ENCODE measurements around the gene PDHA2. TPM values are rescaled to one million over a fixed set of nuclear protein-coding genes. Genes with fewer than 3 reads are reported as not detected.

PDHA2 gene
- total and polyA plus RNA-seq, 2 of the 8 experiments (the other 6 are each of a cell fraction or from before 2014, with no cell fraction given) = not detected

DNA sequence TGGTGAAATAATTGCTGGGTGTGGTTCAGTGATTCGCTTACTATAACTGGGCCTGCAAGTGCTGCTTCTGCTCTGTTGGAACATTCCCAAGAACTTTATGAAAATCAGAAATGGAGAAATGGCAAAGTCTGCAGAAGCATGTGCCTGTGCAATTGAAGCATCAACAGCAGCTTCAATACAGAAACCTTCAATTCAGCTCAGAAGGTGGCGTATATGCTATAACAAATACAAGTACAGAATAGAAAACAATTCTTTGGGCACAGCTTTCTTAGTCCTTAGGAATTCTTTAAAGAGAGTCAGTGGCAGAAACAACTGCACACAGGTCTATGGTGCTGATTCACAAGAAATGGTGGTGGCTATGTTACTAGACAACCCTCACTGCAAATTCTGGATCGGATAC is 18.0 kb upstream of the PDHA2 start (continued):
- TF ChIP-seq CTCF (IDR thresholded peaks at IDR 0.05; ENCODE audit: control extremely low read depth in 1 of 3, insufficient read depth in 1 of 3, low read depth in 1 of 3, low read length in 3 of 3) (no peak), TCF12 (IDR thresholded peaks at IDR 0.05; ENCODE audit: low read depth, low read length) (no peak), EP300 (IDR thresholded peaks at IDR 0.05; ENCODE audit: borderline replicate concordance in 1 of 2, low read depth in 2 of 2, low read length in 2 of 2) (no peak)
